D721Med (cell line): ENCODE data around the gene PDZK1.

Experiments
- DNase-seq: peaks from one replicate; pipeline ENCODE4 v3.0.0; 2011; ENCODE audit warnings: low spot score; ENCODE audit not compliant: insufficient read length
- FAIRE-seq: peaks from 2 replicates; lab custom pipeline; 2011; peaks lifted over from hg19 to GRCh38; lab: Jason Lieb, UNC
- TF ChIP-seq, protein P1 (sequence below): IDR thresholded peaks from 2 replicates; pipeline ENCODE4 v1.5.1; 2012; ENCODE audit warnings: mild to moderate bottlenecking, control low read depth; ENCODE audit not compliant: insufficient read depth; ENCODE audit errors: missing control alignments

The PDZK1 gene

DNA sequence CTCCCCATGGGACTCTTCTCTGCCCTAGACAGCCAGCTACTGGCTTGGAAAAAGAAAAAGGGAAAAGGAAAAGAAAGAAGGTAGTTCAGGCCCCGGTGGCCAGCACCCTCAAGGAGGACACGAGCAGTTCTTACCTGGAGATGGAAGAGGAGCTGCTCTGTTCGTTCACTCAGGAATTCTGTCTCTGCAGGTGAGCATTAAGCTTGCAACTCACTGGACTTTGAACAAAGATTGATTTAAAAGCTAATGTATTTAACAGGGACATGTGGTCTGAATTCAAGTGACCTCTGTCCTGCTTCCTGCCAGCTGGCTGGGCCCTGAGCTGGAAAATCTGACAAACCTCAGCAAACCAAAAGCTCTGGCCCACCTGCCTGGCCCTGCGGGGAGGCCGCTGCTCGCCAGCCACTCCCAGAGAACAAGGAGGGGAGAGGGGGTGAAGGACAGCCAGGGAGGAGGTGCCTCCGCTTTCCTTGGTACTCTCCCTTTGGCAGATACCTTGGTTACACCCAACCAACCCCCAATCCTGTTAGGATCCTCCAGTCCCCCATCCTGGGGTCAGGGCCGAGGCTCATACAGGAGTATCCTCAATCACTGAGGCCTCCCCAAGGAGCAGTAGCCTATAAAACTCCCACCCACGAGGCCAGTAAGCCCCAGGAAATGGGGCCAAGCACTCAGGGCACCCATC lies at the start of gene PDZK1:
Gene PDZK1 (minus strand): TSS at position 186 of the 685 bp plus-strand sequence. CDS start 19,347 bp downstream, outside the sequence.
- TF ChIP-seq, protein P1, sequence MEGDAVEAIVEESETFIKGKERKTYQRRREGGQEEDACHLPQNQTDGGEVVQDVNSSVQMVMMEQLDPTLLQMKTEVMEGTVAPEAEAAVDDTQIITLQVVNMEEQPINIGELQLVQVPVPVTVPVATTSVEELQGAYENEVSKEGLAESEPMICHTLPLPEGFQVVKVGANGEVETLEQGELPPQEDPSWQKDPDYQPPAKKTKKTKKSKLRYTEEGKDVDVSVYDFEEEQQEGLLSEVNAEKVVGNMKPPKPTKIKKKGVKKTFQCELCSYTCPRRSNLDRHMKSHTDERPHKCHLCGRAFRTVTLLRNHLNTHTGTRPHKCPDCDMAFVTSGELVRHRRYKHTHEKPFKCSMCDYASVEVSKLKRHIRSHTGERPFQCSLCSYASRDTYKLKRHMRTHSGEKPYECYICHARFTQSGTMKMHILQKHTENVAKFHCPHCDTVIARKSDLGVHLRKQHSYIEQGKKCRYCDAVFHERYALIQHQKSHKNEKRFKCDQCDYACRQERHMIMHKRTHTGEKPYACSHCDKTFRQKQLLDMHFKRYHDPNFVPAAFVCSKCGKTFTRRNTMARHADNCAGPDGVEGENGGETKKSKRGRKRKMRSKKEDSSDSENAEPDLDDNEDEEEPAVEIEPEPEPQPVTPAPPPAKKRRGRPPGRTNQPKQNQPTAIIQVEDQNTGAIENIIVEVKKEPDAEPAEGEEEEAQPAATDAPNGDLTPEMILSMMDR, result no peak
- FAIRE-seq, result no peak
- DNase-seq, result no peak

DNA sequence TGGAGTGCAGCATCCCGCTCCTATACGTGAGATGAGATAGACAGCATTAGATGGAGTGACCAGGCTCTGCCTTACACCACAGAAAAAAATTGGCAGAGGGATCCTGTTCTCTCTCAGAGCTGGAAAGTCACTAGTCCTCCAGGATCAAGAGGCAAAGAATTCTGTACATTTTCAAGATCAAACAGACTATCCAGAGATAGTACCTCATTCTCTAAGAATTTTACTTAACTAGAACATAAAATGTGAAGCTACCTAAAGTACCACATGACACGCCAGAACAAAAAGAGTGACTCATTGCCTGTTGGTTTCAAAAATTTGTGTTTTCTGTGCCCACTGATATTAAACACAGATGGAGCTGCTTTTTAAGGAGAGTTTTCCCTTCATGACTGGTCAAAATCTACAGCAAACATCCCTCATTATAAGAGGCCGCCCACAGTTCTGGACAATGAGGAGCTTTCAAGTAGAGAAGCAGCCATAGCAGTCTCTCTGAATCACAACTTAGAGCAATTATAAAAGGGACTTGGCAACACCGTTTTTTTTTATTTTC lies 44.4 kb upstream of the PDZK1 start:
- no peak for FAIRE-seq

DNA sequence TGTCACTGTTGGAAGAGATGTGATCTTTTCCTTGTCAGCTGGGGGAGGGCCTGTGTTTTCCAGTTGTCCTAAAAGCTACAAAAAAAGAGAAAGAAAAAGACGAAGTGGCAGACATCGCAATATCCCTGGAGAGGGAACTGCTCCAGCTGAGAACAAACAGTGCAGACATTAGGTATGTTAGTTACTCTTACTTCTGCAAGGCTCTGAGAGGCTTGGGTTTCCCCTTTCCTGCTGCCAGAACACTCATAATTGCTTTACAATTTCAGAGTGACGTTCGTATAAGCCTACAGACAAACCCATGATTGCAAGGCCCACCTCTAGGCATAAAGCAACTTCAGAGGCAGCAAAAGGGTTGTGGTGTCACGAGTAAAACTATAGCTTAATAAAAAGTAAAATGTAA lies 43.3 kb upstream of the PDZK1 start:
- TF ChIP-seq, protein P1, result no peak
- DNase-seq, result no peak
- no peak for FAIRE-seq

More for the DNA sequence above, 44.4 kb upstream of the PDZK1 start:
- TF ChIP-seq, protein P1, result no peak
- no peak for DNase-seq

DNA sequence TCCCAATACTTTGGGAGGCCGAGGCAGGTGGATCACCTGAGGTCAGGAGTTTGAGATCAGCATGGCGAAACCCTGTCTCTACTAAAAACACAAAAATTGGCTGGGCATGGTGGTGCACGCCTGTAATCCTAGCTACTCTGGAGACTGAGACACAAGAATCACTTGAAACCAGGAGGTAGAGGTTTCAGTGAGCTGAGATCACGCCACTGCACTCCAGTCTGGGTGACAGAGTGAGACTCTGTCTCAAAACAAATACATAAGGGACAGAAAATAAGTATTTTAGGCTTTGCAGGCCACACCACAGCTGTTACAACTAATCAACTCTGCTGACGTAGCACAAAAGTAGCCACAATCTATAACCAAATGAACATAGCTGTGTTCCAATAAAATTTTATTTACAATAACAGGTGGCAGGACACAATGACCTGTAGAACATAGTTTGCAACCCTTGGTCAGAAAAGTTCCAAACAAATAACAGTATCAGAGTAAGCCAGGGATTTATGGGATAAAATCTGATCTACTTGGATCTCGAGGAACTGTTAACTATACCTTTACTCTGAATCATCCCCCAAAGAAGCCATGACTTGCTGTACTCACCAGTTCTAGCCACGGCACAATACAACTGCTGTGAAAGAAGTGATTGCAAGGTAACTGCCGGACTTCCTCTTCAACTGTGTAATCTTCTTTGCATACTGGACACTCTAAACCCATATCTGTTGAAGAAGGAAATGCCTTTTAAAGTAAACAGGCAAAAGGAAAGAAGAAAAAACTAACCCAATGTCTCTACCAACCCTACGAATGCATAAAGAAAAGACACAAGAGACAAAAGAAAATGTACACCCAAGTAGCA lies 40.5 kb upstream of the PDZK1 start:
- no peak for DNase-seq
- TF ChIP-seq, protein P1, result no peak
- no peak for FAIRE-seq

DNA sequence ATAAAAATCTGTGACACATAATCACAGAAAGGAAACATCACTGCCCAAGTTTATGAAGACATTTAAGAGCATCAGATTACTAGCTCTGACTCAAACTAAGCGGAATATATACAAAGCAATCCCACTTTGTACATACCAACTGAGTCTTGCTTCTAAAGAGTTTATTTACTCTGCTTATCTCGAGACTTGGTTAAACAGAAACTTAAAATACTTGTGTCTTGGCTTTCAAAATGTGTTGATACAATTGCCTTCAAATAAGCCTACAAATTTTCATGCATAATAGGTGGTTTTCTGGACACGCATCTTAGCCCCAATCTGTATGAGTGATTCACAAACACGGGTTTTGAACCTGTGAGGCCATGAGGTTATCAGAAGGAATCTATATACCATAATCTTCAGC lies 33.1 kb upstream of the PDZK1 start:
- FAIRE-seq, result no peak
- DNase-seq, result no peak
- TF ChIP-seq, protein P1, result no peak

DNA sequence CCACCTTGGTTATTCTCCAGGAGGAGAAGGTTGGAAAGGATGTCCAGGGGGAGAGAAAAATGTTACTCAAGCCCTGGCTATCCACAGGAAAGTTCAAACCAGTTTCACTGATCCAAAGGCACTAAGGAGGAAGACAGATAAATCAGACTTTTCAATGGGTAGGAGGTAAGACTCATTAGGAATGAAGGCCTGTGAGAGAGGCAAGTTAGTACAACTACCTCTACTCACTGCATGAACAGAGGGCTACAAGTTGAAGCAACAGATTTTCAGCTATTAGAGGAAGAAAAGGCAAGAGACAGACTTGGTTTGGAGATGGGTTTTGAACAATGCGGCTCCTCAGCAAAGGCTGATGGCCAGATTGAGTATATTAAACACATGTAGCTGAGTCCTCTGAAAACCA lies 29.0 kb upstream of the PDZK1 start:
- FAIRE-seq (no peak), DNase-seq (no peak)
- TF ChIP-seq, protein P1, result no peak
